Activated naive CD8-positive, alpha-beta T cell treated with anti-CD3 and anti-CD28 coated beads, Interleukin-2, amount 50 U/mL, for 16 hours (primary cell): Measurements from ENCODE around the gene DHRS4L2.
"Not testable (repeated sequence)": the region's sequence is repeated elsewhere in the genome, so short reads cannot be mapped to it uniquely, and the experiment has no call there.

Experiments
- DNase-seq: peaks from one replicate; pipeline ENCODE4 v3.0.0-alpha.2; 2020; ENCODE audit warnings: low read depth, low spot score

The DHRS4L2 gene

GRCh38 chr14:23973178-23973577 is 15.6 kb upstream of the DHRS4L2 start:
- not testable (repeated sequence) for DNase-seq

- not testable (repeated sequence) for DNase-seq
Measured at GRCh38 chr14:23974041-23974440, 14.7 kb upstream of the DHRS4L2 start.

GRCh38 chr14:23977208-23977607 is 11.5 kb upstream of the DHRS4L2 start:
- not testable (repeated sequence) for DNase-seq

- not testable (repeated sequence) for DNase-seq
Measured at GRCh38 chr14:23981951-23982813, 6.5 kb upstream of the DHRS4L2 start.

GRCh38 chr14:23984891-23985602 is 3.7 kb upstream of the DHRS4L2 start:
- no peak for DNase-seq

- DNase-seq, result not testable (repeated sequence)
Measured at GRCh38 chr14:23988223-23988606, 514 bp upstream of the DHRS4L2 start.

GRCh38 chr14:23989734-23990445 is 1.2 kb downstream of the DHRS4L2 start:
- not testable (repeated sequence) for DNase-seq

- not testable (repeated sequence) for DNase-seq
Measured at GRCh38 chr14:23990961-23991360, 2.2 kb downstream of the DHRS4L2 start.

GRCh38 chr14:23993042-23993441 is 4.3 kb downstream of the DHRS4L2 start:
- DNase-seq, result not testable (repeated sequence)

GRCh38 chr14:23996009-23996408 is 7.3 kb downstream of the DHRS4L2 start:
- DNase-seq, result not testable (repeated sequence)

- not testable (repeated sequence) for DNase-seq
Measured at GRCh38 chr14:23996825-23997224, 8.1 kb downstream of the DHRS4L2 start.

- not testable (repeated sequence) for DNase-seq
Measured at GRCh38 chr14:23999640-24000039, 10.9 kb downstream of the DHRS4L2 start.

- DNase-seq, result not testable (repeated sequence)
Measured at GRCh38 chr14:24001078-24001477, 12.3 kb downstream of the DHRS4L2 start.

GRCh38 chr14:24001679-24002078 is 12.9 kb downstream of the DHRS4L2 start:
- not testable (repeated sequence) for DNase-seq

GRCh38 chr14:24006471-24006816 is 17.7 kb downstream of the DHRS4L2 start:
- DNase-seq, result not testable (repeated sequence)

- not testable (repeated sequence) for DNase-seq
Measured at GRCh38 chr14:24006817-24007652, 18.3 kb downstream of the DHRS4L2 start.

- DNase-seq, result no peak
Measured at GRCh38 chr14:24011051-24011450, 22.3 kb downstream of the DHRS4L2 start.

GRCh38 chr14:24012726-24013273 is 24.1 kb downstream of the DHRS4L2 start:
- DNase-seq, result not testable (repeated sequence)

- DNase-seq, result no peak
Measured at GRCh38 chr14:24013654-24014514, 25.2 kb downstream of the DHRS4L2 start.

- DNase-seq, result not testable (repeated sequence)
Measured at GRCh38 chr14:24015745-24016144, 27.0 kb downstream of the DHRS4L2 start.
